ENCODE measurements around the gene RGS18.
"Not testable (repeated sequence)": the region's sequence is repeated elsewhere in the genome, so short reads cannot be mapped to it uniquely, and the experiment has no call there.

The RGS18 gene, protein sequence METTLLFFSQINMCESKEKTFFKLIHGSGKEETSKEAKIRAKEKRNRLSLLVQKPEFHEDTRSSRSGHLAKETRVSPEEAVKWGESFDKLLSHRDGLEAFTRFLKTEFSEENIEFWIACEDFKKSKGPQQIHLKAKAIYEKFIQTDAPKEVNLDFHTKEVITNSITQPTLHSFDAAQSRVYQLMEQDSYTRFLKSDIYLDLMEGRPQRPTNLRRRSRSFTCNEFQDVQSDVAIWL

DNA sequence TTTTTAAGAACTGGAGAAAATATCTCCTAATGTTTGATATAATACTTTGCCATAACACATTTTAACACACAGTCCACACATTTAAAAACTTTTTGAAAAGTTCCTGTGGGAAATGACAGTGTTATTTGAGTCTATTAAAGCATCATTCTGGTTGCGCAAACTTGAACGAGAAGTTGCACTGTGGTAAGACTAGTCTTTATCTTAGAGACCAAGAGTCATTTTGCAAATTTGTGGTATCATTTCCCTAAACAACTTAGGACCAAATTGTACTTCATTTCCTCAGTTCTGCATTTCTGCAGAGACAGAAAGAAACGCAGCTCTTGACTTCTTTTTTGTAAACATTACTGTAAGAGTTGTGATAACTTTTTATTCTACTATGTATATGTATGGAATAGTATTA is at the start of gene RGS18:
Gene RGS18, plus strand, starts transcription at position 282 of the 400 bp plus-strand sequence. CDS start 176 bp downstream, outside the sequence.
- FAIRE-seq = no peak

DNA sequence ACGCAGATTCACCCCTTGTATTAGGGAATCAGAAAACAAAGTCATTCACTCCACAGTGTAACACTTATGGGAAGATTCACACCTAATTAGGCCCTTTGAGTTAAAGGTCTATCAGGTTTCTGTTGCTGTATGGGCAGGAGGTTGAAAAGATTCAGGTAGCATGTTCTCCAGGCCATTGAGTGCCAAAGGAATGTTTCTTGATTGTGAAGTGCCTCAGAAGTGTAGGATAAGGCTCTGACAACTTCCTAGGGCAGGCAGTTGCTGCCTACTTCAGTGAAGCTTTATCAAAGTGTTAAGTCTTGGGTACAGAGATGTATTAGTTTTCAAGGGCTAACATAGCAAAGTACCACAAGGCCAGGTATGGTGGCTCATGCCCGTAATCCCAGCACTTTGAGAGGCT is 48.7 kb upstream of the RGS18 start:
- FAIRE-seq = no peak

DNA sequence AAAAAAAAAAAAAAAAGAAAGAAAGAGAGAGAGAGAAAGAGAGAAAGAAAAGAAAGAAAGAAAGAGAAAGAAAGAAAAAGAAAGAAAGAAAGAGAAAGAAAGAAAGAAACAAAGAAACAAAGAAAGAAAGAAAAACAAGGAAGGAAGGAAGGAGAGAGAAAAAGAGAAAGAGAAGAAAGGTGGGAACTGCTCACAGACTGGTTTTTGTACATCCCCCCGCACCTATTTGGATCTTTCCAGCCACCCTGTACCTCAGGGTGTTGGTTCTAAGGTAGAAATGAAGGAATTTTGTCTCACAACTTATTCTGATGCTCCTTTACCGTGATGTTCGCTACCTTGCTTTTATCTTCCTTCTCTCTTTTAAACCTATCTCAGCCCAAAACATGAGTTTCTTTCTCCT is 43.3 kb upstream of the RGS18 start:
- FAIRE-seq = no peak

DNA sequence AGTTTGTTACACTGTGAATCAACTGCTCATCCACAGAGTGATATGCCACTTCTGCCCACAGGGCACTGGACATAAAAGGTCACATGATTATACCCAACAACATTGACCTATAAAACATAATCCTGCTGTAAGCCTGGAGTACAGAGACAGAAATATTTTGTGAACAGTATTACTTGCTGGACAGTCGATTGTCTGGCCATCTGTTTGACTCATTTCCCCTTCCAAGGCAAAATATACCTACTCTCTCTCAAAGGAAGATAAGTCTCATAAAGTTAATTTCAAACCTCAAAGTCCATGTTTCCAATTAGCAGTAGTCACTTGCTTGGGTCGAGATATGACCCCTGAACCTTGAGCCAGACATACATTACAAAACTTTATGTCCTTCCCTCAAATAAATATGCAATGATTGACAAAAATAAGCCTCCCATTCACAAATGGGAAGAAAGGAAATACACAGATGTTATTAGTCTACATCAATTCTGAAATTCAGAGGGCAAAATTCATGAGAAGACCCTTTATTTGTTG is 39.3 kb upstream of the RGS18 start:
- no peak for FAIRE-seq

DNA sequence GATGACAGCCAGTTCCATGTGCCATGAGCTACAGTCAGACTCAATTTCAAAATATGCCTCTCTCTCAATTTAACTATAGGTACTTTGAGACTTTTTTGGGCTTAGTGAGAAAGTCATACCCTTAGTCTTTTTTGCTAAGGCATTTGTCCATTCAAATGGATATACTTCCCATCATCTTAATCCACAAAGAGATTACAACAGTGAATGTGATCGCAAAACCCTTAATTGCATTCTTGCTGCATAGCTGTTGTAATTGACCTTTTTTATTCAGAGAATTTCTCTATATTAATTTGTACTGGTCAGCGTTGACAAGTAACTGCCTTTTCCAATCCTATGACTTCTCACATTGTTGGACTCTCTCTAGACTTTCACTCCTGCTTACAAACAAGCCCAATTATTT is 38.6 kb upstream of the RGS18 start:
- FAIRE-seq = no peak

DNA sequence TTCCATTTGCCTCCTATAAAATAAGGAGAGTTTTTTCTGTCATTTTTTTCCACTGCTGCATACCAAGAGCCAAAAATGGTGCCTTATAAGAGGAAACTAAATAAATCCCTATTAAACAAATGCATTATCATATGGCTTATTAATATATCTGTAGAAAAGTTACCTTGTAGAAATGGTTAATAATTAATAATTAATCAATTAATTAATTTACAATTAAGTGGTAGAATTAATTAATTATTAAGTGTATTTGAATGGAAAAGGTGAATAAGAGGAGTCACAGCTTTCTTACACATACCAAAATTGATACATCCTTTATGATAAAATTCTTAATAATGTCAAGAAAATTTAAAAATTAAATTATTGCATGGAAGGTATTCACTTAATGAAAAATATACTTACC is 35.6 kb upstream of the RGS18 start:
- FAIRE-seq = no peak

DNA sequence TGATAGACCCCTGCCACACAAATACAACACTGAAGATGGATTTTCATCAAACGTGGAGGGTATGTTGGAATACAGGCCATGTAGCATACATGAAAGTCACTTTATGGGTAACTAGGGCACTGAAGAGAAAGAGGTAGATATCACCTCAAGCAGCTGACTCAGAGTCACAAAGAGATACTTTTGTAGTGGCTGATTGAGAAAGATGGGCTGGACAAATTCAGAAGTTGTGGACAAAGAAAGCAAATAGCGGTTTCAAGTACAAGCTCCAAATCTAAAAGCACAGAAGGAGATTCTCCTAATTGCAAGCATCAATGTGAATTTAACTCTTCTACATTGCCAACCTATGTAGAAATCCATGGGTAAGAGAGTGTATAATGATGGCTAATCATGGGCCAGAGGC is 35.0 kb upstream of the RGS18 start:
- no peak for FAIRE-seq

DNA sequence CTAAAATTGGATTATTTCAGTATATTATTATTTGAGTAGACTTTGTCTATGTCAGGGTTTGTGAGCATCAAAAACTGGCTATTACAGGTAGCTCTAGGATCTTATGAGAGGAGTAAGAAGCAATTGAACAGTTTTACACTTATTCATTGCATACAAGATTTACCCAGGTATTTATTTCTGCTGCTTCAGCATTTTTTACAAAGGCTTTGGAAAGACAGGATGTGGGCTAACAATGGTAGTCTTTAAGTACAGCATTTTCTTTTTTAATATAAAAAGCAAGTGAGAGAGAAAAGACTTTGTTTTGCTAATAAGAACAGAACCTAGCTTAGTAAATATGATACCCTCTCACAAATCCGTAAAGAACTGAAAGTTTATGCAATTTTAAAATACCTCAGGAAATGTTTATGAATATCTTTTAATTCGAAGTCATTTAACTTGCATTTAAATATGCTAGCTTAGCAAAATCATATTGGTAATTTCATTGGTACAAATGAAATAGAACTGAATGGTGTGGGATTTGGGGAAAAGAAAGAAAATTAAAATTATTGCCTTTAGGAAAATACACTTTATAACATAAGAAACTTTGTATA is 32.1 kb upstream of the RGS18 start:
- no peak for FAIRE-seq

DNA sequence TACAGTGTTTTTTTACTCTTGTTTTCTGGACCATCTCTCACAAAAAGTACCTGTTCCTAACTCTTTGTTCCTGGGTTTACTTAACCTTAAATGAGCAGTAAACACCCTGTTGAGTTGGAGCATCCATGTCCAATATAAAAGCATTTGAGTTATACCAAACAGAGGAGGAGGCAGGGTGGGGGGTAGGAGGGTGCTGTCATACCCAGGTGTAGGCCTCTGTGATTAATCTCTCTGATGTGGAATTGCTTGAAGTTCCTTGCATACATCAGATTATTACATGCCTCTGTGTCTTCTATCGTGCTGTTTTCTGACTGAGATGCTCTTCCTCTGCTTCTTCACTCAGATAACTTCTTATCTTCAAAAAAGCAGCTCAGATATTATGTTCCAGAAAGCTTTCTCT is 28.1 kb upstream of the RGS18 start:
- FAIRE-seq = no peak

DNA sequence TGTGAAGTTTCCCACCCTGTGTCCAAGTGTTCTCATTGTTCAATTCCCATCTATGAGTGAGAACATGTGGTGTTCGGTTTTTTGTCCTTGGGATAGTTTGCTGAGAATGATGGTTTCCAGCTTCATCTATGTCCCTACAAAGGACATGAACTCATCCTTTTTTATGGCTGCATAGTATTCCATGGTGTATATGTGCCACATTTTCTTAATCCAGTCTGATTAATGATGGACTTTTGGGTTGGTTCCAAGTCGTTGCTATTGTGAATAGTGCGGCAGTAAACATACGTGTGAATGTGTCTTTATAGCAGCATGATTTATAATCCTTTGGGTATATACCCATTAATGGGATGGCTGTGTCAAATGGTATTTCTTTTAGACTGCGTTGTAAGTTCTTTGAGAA is 27.4 kb upstream of the RGS18 start:
- FAIRE-seq = not testable (repeated sequence)

DNA sequence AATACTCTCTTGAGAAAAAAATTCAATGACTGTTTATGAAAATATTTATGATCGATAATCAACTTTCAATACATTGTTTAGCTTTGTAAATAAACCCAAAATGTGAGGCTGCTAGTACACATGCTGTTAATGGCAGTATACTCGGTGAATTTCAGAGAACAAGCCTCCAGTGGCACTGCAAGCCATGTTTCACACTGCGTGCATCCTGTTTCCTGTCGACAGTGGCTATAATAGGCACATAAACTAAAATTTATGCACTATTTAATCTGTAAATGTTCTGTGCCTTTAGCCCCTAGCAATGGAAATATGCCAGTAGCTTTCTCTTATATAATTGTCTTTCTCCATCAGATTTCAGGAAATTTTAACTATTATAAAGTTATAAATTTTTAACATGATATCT is 26.3 kb upstream of the RGS18 start:
- FAIRE-seq = no peak

DNA sequence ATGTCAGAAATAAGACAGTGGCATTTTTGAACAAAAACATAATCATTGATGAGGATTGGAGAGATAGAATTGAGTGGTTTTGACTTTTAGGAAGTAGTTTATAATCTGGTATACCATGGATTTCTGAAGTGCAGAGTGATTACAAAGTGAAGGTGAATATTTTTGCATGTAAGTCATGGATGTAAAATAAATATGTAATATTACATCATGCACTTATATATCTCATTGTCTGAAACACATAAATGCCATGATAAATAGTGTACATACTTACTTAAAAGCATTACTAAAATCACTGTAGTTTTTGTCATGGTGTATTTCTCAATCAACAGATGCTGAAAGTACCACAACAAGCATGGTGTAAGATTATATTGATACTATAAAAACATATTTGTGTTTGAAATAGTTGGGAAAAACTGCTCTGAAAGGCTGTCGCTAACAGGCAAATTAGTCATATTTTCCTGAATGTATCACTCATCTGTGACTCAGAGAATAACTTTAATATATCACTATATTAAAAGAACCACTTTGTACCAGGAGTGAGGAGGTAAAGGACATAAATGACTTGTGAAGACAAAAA is 24.8 kb upstream of the RGS18 start:
- no peak for FAIRE-seq

DNA sequence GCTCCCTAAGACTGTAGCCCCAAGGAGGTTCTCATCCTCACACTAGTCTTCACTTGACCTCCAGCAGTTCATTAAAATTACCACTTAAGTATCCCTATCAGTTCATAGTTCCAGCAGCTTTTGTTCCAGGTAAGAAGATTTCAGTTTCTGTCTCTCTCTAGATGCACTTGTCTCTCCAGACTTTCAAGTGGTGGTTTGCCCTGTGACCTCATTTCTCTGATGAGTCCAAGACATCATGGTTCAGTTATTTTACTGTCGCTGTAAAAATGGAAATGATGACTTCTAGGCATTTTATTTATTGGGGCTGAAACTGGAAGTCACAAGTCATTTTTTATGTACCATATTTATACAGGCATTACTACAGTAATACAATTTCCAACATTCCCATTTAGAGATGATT is 17.9 kb upstream of the RGS18 start:
- no peak for FAIRE-seq

DNA sequence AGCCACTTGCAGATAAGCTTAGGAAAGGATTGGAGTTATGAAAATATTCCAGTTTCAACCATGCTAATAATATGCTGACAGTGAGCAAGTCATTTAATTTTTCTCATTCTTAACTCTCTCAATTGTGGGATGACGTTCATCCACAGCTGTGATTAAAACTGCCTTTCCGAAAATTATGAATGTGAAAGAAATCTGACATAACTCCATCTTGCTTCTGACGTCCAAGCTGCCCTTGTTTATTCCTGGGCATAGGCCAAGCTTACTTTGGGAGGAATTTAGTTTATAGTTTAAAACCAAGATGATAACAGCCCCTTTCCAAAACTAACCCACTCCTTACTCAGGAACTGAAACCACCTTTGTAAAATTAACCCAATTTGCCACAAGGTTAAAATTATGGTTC is 11.0 kb upstream of the RGS18 start:
- no peak for FAIRE-seq

DNA sequence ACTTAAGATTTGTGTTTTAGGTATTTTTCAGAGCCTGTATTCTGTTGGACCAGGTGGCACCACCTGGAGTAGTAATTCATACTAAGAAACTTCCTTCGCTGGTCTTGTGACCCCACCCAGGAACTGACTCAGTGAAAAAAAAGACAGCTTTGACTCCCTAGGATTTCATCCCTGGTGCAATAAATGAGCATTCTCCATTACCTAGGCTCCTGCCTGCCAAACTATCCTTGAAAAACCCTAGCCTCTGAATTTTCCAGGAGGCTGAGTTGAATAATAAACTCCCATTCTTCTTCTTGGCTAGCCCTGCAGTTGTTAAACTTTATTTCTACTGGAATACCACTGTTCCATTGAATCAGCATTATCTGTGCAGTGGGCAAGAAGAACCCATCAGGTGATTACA is 10.6 kb upstream of the RGS18 start:
- no peak for FAIRE-seq

DNA sequence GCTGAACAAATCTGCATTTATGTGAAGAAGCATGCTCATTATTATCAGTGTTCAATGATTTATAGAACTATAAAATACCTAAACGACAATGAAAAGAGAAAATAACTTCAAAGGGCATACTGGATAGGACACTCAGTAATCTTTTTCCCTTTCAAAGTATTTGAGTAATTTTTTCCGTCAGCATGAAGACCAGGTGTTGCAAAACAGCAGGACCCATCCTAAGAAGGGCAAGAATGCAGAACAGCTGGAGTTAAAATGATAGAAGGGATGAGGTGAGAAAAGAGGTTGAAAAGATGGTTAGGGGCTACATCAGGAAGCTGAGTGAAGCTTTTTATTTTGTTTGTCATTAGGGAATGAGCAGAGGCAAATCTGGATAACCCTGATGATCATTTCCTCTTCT is 7.1 kb upstream of the RGS18 start:
- no peak for FAIRE-seq

DNA sequence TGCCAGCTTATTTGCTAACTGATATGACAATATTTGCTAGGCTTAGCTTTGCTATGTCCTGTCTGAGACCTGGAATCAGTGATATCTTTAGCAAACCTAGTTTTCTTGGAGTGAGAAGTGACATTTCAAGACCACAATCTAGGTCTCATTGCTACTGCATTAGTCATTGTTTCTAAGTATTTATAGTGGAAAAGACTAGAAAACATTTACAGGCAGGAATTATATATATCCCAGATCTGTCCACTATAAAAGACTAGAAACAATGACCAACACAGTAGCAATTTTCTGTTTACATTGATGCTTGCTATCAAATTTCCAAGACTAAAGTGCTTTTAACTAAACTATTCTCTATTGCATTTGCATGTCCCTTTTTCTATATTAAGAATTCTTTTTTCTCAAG is 5.0 kb upstream of the RGS18 start:
- FAIRE-seq = no peak

DNA sequence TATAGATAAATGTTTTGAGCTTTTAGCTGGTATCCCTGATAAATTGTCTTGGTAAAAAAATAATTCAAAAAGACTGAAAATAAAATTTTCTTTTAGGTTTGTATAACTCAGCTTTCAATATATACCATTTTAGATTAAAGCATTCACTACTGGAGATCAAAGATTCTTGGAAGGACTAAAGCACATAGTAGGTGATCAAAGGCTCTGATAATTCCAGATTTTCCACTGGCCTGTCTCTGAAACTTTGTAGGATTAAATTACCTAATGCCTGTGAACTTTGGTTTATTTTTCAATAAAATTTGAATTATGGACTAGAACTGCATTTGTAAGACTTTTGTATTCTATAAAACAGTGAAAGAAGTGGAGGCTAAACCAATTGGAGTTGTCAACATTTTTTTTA is 1.2 kb upstream of the RGS18 start:
- FAIRE-seq = no peak

DNA sequence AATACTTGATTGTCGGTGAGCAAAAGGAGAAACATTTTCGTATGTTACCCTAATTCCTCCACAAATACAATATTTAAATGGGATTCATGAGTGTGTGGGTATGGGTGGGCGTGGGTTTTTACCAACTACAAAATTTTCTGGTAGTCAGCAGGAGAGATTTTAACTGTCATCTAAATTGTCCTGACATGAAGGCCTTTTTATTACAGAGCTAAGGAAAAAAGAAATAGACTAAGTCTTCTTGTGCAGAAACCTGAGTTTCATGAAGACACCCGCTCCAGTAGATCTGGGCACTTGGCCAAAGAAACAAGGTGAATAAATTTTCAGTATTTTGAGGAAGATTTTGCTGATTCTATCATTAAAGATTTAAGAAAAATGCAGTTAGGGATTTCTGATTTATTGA is 752 bp downstream of the RGS18 start:
- FAIRE-seq = no peak

DNA sequence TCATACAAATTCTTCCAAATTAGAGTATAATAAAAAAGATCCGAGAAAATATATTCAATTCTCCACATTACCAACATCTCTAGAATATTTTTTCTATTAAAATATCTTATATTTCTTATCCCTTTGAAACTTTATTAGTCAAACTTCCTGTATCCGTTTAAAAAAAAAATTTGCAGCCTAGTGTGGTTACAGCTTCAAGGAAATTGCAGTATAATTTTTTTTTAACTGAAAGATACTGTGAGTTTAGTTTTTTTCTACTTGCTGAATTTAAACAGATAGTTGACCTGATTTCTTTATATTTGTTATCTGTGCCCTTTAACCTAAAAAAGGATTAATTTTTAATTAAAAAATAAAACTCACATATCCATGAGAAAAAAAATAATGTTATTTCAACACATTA is 1.5 kb downstream of the RGS18 start:
- FAIRE-seq = peak; percentile 75

DNA sequence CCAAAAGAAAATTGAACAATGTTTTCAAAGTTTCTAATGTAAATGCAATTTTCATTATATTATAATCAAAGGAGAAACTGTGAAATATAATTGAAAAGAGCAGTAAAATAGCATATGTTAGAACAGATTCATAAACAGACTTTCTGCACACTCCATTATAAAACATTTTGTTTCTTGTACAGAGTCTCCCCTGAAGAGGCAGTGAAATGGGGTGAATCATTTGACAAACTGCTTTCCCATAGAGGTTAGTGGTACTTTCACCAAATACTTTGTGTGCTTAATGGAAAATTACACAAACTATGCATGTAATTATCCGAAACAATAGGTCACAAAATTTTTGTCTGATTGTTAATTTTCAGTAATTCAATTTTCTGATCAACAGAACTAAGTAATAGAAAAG is 1.9 kb downstream of the RGS18 start:
- FAIRE-seq = no peak

DNA sequence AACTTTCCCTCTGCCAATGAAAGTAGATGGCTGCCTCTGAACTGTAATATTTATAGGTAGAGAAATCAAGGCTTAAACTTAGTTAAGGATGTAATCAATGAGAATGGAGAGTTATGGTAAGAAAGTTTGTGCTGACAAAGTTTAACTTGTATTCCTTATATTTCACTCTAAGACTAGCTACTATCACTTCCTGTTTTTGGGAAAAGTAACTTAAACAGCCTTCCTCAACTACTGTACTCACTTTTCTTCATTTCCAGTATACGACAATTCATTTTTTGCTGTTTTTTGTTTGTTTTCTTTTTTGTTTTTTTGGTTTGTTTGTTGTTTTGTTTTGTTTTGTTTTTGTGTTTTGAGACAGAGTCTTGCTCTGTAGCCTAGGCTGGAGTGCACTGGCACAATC is 3.7 kb downstream of the RGS18 start:
- FAIRE-seq = no peak

DNA sequence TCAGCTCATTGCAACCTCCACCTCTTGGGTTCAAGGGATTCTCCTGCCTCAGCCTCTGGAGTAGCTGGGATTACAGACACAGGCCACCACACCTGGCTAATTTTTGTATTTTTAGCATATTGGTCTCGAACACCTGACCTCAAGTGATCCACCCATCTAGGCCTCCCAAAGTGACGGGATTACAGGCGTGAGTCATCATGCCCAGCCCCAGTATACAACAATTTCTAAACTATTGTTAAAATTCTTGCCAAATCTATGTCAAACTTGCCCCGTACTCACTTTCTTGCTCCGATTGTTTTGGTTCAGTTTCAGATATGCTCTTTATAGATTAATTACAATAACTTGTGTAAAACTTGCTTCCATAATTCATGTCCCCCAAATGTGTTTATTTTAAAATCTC is 4.1 kb downstream of the RGS18 start:
- FAIRE-seq = no peak

DNA sequence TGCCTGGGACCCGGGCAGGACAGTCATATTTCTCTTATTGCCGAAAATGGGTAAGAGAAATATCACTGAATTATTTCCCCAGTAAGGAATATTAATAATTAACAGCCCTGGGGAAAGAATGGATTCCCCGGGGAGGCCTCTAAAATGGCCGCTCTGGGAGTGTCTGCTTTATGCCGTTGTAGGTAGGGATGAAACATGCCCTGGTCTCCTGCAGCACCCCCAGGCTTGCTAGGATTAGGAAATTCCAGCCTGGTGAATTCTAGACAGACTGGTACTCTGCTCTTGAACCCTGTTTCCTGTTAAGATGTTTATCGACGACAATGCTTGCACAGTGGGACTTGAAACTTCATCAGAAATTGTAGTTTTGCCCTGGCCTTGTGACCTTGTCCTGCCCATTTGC is 6.7 kb downstream of the RGS18 start:
- not testable (repeated sequence) for FAIRE-seq

DNA sequence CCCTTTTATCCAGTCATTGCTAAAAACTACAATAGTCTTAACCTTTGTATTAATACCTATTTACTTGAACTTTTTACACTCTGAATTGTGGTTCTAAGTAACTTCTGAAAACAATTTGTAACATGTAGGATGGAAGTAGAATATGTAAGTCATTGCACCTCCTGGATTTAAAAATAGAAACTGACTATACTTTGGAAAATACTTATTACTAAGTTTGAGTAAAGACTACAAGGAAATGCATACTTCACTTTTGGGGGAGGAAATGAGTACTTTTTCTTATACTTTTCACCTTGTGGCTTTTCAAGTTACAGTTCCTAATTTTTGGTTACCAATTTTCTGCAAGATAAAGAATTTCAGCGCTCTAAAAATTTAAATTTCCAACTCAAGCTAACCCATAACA is 8.7 kb downstream of the RGS18 start:
- no peak for FAIRE-seq

All from G401.6 (cell line).